GM19452 (cell line): ENCODE results near the gene MSANTD1.

ENCODE experiments used
- ATAC-seq: cut with Tn5 transposase; IDR thresholded peaks from one replicate; pipeline ENCODE4 v1.9.1; 2021; ENCODE audit not compliant: unreplicated experiment

MSANTD1 gene

GRCh38 chr4:3215733-3216132, 33.2 kb upstream of the MSANTD1 start:
- no peak for ATAC-seq

DNA sequence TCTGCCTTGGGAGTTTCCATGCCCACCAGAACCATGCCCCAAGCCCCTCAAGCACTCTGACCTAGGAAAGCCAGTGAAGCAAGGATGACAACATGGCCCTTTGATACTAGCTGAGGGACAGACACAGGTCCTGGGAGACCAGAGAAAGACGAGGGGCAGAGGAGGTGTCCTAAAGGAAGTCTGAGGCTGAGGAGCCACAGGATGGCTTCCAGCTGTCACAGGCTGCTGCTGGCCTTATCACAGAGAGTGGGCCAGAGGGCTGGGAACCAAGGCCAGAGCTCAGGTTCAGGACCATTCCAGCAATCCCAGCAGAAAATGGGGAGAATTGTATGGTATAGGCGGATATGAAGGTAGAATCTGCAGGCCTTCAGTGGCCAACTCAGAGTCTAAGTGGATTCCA, 31.7 kb upstream of the MSANTD1 start:
- no peak for ATAC-seq

DNA sequence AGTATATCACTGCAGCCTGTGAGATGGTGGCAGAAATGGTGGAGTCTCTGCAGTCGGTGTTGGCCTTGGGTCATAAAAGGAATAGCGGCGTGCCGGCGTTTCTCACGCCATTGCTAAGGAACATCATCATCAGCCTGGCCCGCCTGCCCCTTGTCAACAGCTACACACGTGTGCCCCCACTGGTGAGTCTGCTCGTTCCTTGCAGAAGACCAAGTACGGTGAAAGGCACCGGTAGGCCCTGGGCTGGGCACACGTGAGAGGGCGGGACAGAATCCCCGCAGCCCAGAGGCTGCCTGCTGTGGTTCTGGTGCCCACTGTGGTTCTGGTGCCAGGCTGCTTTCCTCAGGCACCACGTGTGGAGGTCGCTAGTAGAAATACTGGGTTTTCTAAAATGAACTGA, 31.2 kb upstream of the MSANTD1 start:
- no peak for ATAC-seq

- no peak for ATAC-seq
Observed at GRCh38 chr4:3218824-3219760, 29.9 kb upstream of the MSANTD1 start.

DNA sequence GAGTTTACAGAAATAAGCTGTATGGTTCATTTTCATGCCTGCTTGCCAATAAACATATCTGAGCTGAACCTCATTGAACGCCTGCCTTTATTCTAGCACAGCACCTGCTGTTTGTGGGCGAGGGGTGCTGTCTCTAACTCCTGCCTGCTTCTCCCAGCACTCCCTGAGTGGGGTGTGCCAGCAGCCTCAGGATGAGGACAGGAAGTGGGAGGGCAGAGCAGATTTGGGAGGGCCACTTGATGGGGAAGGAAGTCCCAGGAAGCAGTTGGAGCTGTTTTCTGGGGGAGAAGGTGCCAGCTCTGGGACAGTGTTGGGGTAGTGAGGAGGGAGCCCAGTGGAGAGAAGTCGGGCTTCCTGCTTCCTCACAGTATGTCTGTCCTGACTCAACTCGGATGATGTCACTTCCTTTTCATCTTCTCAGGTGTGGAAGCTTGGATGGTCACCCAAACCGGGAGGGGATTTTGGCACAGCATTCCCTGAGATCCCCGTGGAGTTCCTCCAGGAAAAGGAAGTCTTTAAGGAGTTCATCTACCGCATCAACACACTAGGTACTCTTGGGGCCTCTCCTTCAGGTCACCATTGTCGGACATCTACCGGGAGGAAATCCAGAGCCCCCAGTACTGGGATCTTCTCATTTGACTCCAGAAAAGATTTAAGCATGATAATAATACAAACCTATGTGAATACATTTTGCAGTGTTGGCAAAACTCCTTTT, 29.0 kb upstream of the MSANTD1 start:
- no peak for ATAC-seq

DNA sequence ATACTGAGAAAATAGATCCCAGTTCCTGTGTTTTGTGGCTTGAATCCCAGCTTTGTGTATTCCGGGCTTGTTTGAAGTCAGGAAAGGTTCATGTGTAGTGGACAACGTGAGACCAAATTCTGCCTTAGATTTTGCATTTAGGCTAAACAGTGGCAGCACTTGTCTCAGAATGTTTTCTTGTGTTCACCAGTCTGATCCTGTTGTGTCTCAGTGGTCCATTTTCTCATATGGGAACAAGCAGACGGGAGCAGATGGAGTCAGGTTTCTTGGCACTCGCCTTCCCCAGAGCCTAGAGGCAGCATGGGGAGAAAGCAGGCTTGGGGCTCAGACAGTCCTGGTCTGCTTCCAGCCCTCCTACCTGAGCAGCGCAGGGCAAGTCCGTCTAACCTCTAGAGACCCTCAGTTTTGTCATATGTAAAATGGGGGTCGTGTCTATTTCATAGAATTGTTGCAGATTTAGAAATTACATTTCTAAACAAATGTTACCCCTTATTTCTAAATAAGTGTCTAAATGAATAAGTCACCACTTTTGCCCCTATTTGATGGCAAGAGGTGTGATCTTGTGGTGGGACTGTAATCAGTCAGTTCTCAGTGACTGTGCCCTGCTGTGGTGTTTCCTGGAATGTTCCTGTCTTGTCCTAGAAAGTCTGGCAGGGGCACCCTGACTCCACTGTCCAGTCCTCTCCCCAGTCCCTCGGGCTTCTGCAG, 28.3 kb upstream of the MSANTD1 start:
- ATAC-seq, result no peak

- ATAC-seq, result no peak
Observed at GRCh38 chr4:3221184-3221494, 27.8 kb upstream of the MSANTD1 start.

DNA sequence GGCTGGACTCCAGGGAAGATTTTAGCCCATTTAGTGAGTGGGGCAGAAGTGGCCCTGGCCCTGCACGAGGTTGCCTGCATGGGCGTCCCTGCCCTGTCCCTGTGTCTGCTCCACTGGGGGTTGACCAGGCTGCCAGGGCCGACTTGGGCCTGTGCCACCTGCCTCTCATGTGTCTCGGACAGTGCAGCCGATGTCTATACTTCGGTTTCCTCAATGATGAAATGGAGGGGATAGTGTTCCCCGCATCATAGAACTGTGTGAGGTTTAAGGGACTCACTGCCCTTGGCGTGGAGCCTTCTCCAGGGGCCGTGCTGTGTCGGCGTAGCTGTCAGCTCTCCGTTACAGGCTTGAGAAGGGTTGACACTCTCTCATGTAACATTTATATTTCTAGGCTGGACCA, 27.0 kb upstream of the MSANTD1 start:
- no peak for ATAC-seq

- no peak for ATAC-seq
Observed at GRCh38 chr4:3223346-3223745, 25.6 kb upstream of the MSANTD1 start.

DNA sequence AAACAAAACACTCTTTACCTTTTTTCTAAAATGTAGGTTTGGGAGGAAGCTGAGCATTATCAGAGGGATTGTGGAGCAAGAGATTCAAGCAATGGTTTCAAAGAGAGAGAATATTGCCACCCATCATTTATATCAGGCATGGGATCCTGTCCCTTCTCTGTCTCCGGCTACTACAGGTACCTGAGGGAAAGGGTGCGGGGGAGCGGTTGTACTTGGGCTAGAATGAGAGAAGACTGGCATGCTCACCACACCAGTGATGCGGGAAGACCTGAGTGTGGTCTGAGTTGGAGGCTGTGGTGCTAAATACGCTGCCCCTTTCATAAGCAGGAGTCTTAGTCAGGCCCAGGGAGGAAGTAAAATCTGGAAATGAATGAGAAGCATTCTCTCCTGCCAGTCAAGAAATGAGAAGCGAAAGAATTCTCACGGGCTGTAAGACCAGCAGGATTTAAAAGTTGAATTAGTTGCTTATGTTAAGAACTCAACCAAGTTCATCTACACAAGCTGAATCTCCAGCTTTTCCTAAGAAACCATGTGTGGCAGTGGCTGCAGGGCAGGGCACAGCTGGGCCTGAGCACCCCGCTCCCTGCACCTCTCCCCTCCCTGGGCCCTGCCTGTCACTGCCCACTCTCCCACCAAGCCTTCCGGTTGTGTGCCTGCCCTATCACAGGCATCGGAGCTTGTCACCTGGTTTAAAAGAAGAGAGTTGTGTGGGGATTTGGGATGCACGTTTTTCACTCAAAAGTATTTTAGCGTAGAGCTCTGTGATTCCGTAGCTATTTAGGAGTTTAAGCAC, 24.8 kb upstream of the MSANTD1 start:
- no peak for ATAC-seq

- ATAC-seq, result no peak
Observed at GRCh38 chr4:3225071-3225850, 23.7 kb upstream of the MSANTD1 start.

- ATAC-seq, result no peak
Observed at GRCh38 chr4:3225936-3226335, 23.0 kb upstream of the MSANTD1 start.

- ATAC-seq, result no peak
Observed at GRCh38 chr4:3226467-3226866, 22.5 kb upstream of the MSANTD1 start.

- no peak for ATAC-seq
Observed at GRCh38 chr4:3226944-3227343, 22.0 kb upstream of the MSANTD1 start.

DNA sequence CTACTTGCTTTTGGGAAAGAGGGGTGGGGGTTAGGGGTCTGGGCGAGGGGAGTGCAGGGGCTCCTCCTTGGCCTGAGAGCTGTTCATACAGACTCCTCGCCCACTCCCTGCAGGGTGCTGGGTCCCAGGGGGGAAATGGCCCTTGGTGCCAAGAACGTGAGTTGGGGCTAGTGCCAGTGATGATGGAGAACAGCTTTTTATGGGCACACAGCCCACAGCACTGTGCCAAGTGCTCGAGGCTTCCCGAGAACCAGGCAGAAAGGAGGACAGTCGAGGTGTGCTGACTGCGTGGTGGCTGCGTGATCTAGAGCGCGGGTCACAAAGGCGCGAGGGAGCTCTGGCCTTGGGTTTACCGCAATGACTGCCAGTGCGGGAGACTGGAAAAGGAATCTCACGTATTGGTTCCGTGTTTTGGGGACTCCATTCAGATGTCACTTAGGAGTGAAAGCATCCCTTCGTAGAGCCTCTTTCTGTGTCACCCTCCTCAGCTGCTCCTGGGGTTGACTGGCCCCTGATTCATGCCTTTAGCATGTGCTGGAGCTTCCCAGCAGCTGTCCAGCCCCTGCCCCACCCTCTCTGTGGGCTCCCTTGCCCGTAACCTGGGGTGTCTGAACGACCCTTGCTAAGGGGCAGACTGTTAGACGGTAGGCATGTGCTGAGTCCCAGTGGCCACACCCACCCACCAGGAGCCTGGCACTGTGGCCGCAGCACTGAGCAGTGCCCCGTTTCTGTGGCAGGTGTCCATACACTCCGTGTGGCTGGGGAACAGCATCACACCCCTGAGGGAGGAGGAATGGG, 20.9 kb upstream of the MSANTD1 start:
- ATAC-seq, result no peak

- no peak for ATAC-seq
Observed at GRCh38 chr4:3228881-3229280, 20.1 kb upstream of the MSANTD1 start.

DNA sequence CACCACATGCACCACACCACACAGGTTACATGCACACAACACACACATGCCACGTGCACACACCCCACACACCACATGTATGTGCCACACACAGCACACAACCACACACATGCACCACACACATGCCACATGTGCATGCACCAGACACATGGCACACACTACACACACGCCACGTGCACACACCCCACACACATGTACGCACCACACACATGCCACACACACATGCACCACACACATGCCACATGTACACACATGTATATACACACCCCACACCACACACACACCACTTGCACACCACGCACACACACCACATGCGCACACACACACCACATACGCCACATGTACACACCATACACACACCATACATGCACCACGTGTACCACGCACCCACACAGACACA, 19.6 kb upstream of the MSANTD1 start:
- no peak for ATAC-seq

DNA sequence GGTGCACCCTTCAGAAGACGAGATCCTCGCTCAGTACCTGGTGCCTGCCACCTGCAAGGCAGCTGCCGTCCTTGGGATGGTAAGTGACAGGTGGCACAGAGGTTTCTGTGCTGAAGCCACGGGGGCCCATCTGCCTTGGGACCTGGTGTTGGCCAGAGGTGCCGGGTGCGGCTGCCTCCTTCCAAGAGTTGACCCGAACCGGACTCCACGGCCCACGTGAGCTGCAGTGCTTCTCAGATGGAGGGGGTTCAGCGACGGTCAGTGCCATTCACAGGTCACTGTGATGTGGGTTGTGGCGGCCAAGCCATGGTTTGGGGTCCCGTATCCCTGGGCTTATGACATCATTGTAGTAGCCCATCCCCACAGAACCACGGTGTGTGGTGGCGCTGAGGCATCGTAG, 19.0 kb upstream of the MSANTD1 start:
- ATAC-seq, result no peak

- no peak for ATAC-seq
Observed at GRCh38 chr4:3231471-3231870, 17.5 kb upstream of the MSANTD1 start.
